Fibroblast of gingiva (primary cell): Measurements from ENCODE around the gene MYL5.
"Not testable (repeated sequence)": the region's sequence is repeated elsewhere in the genome, so short reads cannot be mapped to it uniquely, and the experiment has no call there.

ENCODE experiments used
- DNase-seq: peaks from one replicate; pipeline ENCODE4 v3.0.0-alpha.2; 2011; ENCODE audit warnings: low read depth

MYL5 gene

DNA sequence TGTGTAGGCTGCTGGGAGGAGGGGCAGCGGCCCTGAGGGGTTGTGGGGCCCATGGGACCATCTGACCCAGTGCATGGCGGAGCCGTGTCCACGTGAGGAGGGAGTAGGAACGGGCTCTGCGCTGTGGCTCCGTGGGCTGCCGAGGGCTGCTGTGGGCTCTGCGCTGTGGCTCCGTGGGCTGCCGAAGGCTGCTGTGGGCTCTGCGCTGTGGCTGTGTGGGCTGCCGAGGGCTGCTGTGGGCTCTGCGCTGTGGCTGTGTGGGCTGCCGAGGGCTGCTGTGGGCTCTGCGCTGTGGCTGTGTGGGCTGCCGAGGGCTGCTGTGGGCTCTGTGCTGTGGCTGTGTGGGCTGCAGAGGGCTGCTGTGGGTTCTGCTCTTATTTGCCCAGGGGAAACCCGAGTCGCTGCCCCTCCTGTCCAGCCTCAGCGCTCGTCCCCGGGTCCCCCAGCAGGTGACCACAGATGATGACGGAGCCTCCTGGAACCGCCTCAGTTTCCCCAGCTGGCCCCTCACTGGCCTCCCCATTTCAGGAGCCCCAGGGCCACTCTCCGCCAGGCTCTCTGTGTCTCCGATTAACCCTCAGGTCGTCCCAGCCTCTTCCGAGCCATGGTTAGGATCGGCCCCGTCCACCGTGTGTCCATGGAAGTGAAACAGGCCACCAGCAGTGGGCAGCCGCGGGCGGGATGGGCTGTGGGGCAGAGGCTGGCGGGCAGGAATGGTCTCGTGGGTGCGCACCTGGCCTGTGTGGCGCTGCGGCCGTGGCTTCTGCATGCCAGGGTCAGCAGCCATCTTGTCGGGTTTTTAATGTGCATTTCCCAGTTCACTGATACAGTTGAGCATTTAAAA, 51.3 kb downstream of the MYL5 start:
- DNase-seq, result no peak

DNA sequence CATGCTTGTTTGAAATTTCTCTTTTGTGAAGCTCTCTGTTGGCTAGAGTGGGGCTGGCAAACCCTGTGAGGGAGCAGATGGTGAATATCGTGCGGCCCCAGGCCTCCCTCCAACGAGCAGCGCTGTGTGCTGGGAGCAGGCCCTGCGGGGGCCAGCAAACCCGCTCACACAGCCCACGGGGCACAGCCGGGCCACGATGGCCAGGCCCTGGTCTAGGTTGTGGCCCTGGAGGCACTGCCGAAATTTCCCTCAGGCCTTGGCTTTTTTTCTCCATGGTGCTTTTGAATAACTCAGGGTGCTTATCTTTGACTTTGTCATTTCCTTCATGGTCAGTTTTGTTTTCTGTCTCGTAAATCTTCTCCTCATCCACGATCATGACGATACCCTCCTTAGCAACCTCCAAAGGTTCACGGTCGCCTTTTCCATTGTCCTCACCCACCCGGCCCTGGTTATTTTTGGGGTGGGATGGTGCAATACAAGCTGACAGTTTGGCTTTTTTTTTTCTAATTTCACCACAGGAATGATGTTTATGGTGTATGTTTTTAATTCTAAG, 52.0 kb downstream of the MYL5 start:
- DNase-seq, result peak; percentile 77

DNA sequence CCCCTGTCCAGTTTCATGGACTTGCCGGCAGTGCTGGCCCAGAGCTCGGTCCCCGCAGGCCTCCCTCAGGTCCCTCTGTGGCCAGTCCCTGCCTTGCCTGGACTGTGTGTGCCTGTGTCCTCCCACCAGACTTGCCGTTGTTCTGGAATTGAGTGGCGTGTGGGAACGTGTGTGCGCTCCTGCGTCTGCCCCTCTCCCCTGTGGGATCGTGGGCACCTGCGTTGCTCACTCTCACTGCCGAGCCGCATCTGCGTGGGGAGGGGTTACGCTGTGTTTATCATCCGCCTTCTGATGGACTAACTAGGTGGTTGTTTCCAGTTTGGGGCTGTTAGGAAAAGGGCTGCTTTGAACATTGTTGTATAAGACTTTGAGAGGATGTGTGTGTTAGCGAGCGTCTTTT, 52.5 kb downstream of the MYL5 start:
- DNase-seq, result no peak

DNA sequence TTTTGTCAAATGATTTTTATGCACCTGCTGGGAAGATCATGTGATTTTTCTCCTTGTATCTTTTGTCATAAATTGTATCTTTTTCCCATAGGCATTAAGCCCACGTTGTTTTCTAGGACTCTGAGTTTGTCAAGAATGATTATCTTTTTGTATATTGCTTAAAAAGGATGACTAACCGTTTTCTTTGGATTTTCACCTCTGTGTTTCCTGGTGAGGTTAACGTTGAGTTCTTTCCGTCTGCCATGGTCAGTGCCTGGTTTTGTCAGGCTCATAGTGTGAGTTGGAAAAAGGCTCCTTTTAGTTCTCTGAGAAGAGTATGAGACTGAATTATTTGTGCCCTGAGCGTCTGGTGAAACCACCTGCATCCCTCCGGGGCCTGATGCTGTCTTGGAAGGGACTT, 53.2 kb downstream of the MYL5 start:
- DNase-seq, result no peak

DNA sequence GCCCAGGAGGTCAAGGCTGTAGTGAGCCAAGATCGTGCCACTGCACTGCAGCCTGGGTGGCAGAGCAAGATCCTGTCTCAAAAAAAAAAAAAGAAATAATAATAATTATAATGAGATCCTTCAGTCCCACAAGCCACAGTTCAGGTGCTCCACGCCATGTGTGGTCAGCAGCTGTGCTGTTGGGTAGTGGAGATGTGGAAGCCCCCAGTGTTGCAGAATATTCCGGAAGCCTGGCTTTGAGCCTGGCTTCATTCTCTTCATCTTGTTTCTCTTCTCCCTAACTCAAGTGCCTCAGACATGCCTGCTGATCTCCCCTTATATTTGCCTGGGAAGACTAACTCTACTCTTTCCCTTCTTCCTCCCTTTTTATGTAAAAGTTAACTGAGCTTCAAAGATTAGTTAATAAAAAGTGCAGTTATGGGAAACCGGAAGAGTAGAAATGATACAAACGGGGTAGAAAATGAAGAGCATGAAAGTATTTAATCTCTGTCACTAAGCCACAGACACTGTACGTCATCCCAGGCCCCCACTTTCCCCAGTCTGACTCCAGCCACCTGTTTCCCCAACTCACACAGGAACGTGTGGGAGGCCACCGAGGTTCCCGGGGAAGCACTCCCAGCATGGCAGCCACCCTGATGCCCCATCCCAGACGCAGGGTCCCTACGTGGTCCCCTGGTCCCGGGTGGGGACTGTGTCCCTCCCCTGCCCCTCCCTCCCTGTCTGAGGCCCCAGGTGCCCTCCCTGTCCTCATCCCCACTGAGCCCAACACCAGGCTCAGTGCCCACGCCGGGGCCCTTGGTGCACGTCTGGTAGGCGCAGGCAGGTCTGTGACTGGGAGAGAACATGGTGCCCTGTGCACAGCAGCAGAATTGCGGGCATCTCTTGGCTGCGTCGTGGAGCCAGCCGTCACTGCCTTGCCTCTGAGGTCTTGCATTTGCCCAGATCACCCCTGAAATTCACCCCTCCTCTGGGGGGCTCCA, 55.3 kb downstream of the MYL5 start:
- DNase-seq, result no peak

DNA sequence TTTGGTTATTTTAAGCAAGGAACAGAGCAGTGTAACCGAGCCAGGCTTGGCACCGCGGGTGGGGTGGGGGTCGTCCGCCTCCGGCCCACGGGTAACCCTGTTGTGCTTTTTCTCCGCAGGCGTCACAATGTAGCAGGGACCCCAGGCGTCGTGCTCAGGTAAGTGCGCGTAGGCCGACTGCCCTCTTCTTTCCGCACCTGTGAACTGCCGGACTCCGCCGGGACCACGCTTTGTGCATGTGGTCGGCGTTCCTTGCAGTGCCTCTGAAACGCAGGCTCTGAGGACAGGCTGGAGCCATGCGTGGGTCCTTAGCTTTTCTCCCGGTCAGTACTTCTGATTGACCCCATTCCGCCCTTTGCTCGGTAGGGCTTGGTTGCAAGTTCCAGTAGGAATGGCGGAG, 56.2 kb downstream of the MYL5 start:
- no peak for DNase-seq

DNA sequence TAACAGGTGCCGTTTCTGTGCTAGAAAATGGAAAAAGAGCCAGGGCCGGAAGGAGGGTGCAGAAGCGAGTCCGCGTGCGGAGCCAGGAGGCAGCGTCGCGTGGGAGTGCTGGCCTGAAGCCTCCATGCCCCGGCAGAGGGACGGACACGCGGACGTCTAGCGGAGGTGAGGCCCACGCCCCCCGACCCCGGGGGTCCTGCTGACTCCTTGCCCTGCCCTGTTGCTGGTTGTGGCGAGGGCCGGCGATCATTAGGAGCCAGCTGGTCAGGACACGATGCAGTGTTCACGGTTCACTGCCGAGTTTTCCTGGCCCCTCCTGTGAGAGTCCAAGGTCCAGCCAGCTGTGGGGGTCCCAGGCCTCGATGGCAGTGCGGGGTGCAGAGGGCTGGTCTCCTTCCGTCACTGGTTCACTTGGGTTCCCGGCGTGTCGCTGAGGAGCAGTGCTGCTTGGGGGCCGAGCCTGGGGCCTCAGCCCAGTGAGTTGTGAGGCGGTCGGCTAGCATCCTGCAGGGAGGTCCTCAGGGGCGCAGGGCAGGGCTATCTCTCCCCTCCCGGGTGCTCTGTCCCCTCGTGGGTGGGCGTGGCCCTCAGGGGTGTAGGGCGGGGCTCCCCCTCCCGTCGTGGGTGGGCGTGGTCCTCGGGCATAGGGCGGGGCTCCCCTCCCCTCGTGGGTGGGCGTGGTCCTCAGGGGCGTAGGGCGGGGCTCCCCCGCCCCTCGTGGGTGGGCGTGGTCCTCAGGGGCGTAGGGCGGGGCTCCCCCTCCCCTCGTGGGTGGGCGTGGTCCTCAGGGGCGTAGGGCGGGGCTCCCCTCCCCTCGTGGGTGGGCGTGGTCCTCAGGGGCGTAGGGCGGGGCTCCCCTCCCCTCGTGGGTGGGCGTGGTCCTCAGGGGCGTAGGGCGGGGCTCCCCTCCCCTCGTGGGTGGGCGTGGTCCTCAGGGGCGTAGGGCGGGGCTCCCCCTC, 56.9 kb downstream of the MYL5 start:
- not testable (repeated sequence) for DNase-seq
